Omental fat pad (tissue), 4 donors: Measurements from ENCODE around the gene UGT2A1. TPM values are rescaled to one million over a fixed set of nuclear protein-coding genes. Genes with fewer than 3 reads are reported as not detected.

Experiments
- ATAC-seq: fragments of 150-250 bp; one replicate; pipeline ENCODE4 v1.9.1; 2016; ENCODE audit warnings: mild to moderate bottlenecking, moderate library complexity; ENCODE audit not compliant: low FRiP score
- DNase-seq: peaks from one replicate; pipeline ENCODE4 v3.0.0-alpha.2; 2019; ENCODE audit warnings: low spot score
- total RNA-seq, 4 donors: library from RNA; depleted of rRNA; stranded (reverse); fragments of >200 nt; gene quantifications; one replicate each; pipeline ENCODE4 v1.1.0, GENCODE V29; 2016
- TF ChIP-seq, protein P1 (sequence below), 3 donors: fragments of 450-650 bp; IDR thresholded peaks; one replicate each; pipeline ENCODE4 v1.5.1; 2016 to 2017; ENCODE audit warnings: antibody characterized with exemption in 3 of 3, mild to moderate bottlenecking in 3 of 3, moderate library complexity in 2 of 3

UGT2A1 gene
- total RNA-seq, 4 donors from 2014 or later: not detected

- ATAC-seq: no peak
- no peak for DNase-seq
Measured at GRCh38 chr4:69658133-69658532, 5.1 kb upstream of the UGT2A1 start.

GRCh38 chr4:69656653-69657158 lies 3.7 kb upstream of the UGT2A1 start:
- ATAC-seq (no peak), DNase-seq (no peak)
- TF ChIP-seq, protein P1, sequence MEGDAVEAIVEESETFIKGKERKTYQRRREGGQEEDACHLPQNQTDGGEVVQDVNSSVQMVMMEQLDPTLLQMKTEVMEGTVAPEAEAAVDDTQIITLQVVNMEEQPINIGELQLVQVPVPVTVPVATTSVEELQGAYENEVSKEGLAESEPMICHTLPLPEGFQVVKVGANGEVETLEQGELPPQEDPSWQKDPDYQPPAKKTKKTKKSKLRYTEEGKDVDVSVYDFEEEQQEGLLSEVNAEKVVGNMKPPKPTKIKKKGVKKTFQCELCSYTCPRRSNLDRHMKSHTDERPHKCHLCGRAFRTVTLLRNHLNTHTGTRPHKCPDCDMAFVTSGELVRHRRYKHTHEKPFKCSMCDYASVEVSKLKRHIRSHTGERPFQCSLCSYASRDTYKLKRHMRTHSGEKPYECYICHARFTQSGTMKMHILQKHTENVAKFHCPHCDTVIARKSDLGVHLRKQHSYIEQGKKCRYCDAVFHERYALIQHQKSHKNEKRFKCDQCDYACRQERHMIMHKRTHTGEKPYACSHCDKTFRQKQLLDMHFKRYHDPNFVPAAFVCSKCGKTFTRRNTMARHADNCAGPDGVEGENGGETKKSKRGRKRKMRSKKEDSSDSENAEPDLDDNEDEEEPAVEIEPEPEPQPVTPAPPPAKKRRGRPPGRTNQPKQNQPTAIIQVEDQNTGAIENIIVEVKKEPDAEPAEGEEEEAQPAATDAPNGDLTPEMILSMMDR (IDR thresholded peaks at IDR 0.05): no peak

More at GRCh38 chr4:69658133-69658532, 5.1 kb upstream of the UGT2A1 start:
- TF ChIP-seq, protein P1 (IDR thresholded peaks at IDR 0.05): no peak

DNA sequence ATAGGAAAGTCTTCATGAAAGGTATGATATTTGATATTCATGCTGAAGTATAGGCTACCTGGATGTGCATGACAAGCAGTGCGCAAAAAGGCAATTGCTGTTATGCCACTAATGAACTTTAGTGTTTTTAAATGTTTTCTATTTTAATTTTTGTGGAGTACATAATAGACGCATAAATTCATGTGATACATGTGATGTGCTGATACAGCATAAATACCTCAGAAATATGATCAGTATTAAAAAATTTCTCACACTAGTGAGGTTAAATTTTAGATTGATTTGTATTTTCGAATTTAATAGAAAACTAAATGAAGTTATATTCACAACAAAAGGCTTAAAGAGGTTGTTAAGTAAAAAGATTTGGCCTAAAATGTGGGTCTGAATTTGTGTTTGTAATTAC lies 2.2 kb downstream of the UGT2A1 start:
- TF ChIP-seq, protein P1 (IDR thresholded peaks at IDR 0.05): no peak
- DNase-seq (no peak), ATAC-seq (no peak)

GRCh38 chr4:69649629-69650028 lies 3.4 kb downstream of the UGT2A1 start:
- TF ChIP-seq, protein P1 (IDR thresholded peaks at IDR 0.05): no peak
- ATAC-seq (no peak), DNase-seq (no peak)

GRCh38 chr4:69649207-69649606 lies 3.8 kb downstream of the UGT2A1 start:
- TF ChIP-seq, protein P1 (IDR thresholded peaks at IDR 0.05): no peak
- DNase-seq (no peak), ATAC-seq (no peak)

GRCh38 chr4:69642961-69643360 lies 10.1 kb downstream of the UGT2A1 start:
- TF ChIP-seq, protein P1 (IDR thresholded peaks at IDR 0.05): no peak
- ATAC-seq: no peak
- no peak for DNase-seq

- no peak for ATAC-seq
- DNase-seq: no peak
- TF ChIP-seq, protein P1 (IDR thresholded peaks at IDR 0.05): no peak
Measured at GRCh38 chr4:69640289-69640688, 12.8 kb downstream of the UGT2A1 start.
